ENCODE measurements around the gene MCF2L.
"Not testable (repeated sequence)": the region's sequence is repeated elsewhere in the genome, so short reads cannot be mapped to it uniquely, and the experiment has no call there.

Gene MCF2L

GRCh38 chr13:113048766-113049165, 79.8 kb downstream of the MCF2L start:
- Histone ChIP-seq H3K36me3 (ENCODE audit: control insufficient read depth, insufficient read depth, low read length) (no peaks in the 10 kb centered on the region), H3K27ac (ENCODE audit: low read depth, low read length) (no peak overlapping the region), H3K4me3 (ENCODE audit: low read depth, low read length) (no peak overlapping the region), H3K9ac (ENCODE audit: low read depth, low read length) (no peak overlapping the region), H3K9me3 (ENCODE audit: control insufficient read depth, insufficient read depth, low read length) (no peaks in the 10 kb centered on the region), H3K27me3 (ENCODE audit: control insufficient read depth, insufficient read depth, low read length) (no peaks in the 10 kb centered on the region), H3K4me1 (ENCODE audit: control insufficient read depth, insufficient read depth, low read length) (peaks cover 2% of the 10 kb centered on the region; the same call in 1 of the 2 replicates)

- Histone ChIP-seq H3K4me3 (ENCODE audit: low read depth, low read length) (no peak overlapping the region), H3K4me1 (ENCODE audit: control insufficient read depth, insufficient read depth, low read length) (peaks cover 2% of the 10 kb centered on the region; the same call in 1 of the 2 replicates), H3K36me3 (ENCODE audit: control insufficient read depth, insufficient read depth, low read length) (no peaks in the 10 kb centered on the region), H3K27ac (ENCODE audit: low read depth, low read length) (no peak overlapping the region), H3K9ac (ENCODE audit: low read depth, low read length) (no peak overlapping the region), H3K9me3 (ENCODE audit: control insufficient read depth, insufficient read depth, low read length) (no peaks in the 10 kb centered on the region), H3K27me3 (ENCODE audit: control insufficient read depth, insufficient read depth, low read length) (no peaks in the 10 kb centered on the region)
These were observed 80.5 kb downstream of the MCF2L start for GRCh38 chr13:113049521-113049941.

GRCh38 chr13:113049981-113050380, 81.0 kb downstream of the MCF2L start:
- H3K36me3 ChIP-seq (ENCODE audit: control insufficient read depth, insufficient read depth, low read length) = no peaks in the 10 kb centered on the region
- no peak overlapping the region for H3K27ac ChIP-seq (ENCODE audit: low read depth, low read length)
- H3K9me3 ChIP-seq (ENCODE audit: control insufficient read depth, insufficient read depth, low read length) = no peaks in the 10 kb centered on the region
- H3K27me3 ChIP-seq (ENCODE audit: control insufficient read depth, insufficient read depth, low read length) = no peaks in the 10 kb centered on the region
- no peak overlapping the region for H3K9ac ChIP-seq (ENCODE audit: low read depth, low read length)
- no peak overlapping the region for H3K4me3 ChIP-seq (ENCODE audit: low read depth, low read length)
- H3K4me1 ChIP-seq (ENCODE audit: control insufficient read depth, insufficient read depth, low read length) = peaks cover 2% of the 10 kb centered on the region; the same call in 1 of the 2 replicates

GRCh38 chr13:113050734-113051431, 81.9 kb downstream of the MCF2L start:
- no peak overlapping the region; the same call in 1 of the 2 replicates for H3K9ac ChIP-seq (ENCODE audit: low read depth, low read length)
- peak overlapping the region; percentile 51 for H3K4me3 ChIP-seq (ENCODE audit: low read depth, low read length)
- H3K27me3 ChIP-seq (ENCODE audit: control insufficient read depth, insufficient read depth, low read length) = no peaks in the 10 kb centered on the region
- H3K4me1 ChIP-seq (ENCODE audit: control insufficient read depth, insufficient read depth, low read length) = peaks cover 2% of the 10 kb centered on the region; the same call in 1 of the 2 replicates
- H3K36me3 ChIP-seq (ENCODE audit: control insufficient read depth, insufficient read depth, low read length) = no peaks in the 10 kb centered on the region
- H3K27ac ChIP-seq (ENCODE audit: low read depth, low read length) = no peak overlapping the region
- H3K9me3 ChIP-seq (ENCODE audit: control insufficient read depth, insufficient read depth, low read length) = no peaks in the 10 kb centered on the region

- Histone ChIP-seq H3K4me3 (ENCODE audit: low read depth, low read length) (no peak overlapping the region), H3K36me3 (ENCODE audit: control insufficient read depth, insufficient read depth, low read length) (no peaks in the 10 kb centered on the region), H3K27me3 (ENCODE audit: control insufficient read depth, insufficient read depth, low read length) (no peaks in the 10 kb centered on the region), H3K9ac (ENCODE audit: low read depth, low read length) (no peak overlapping the region), H3K9me3 (ENCODE audit: control insufficient read depth, insufficient read depth, low read length) (no peaks in the 10 kb centered on the region), H3K27ac (ENCODE audit: low read depth, low read length) (no peak overlapping the region), H3K4me1 (ENCODE audit: control insufficient read depth, insufficient read depth, low read length) (peaks cover 2% of the 10 kb centered on the region; the same call in 1 of the 2 replicates)
These were observed 82.6 kb downstream of the MCF2L start for GRCh38 chr13:113051641-113052040.

GRCh38 chr13:113052206-113052605, 83.2 kb downstream of the MCF2L start:
- Histone ChIP-seq H3K36me3 (ENCODE audit: control insufficient read depth, insufficient read depth, low read length) (no peaks in the 10 kb centered on the region), H3K4me3 (ENCODE audit: low read depth, low read length) (no peak overlapping the region), H3K27me3 (ENCODE audit: control insufficient read depth, insufficient read depth, low read length) (no peaks in the 10 kb centered on the region), H3K9ac (ENCODE audit: low read depth, low read length) (no peak overlapping the region), H3K9me3 (ENCODE audit: control insufficient read depth, insufficient read depth, low read length) (no peaks in the 10 kb centered on the region), H3K4me1 (ENCODE audit: control insufficient read depth, insufficient read depth, low read length) (peaks cover 2% of the 10 kb centered on the region; the same call in 1 of the 2 replicates), H3K27ac (ENCODE audit: low read depth, low read length) (no peak overlapping the region)

- Histone ChIP-seq H3K4me3 (ENCODE audit: low read depth, low read length) (no peak overlapping the region), H3K27me3 (ENCODE audit: control insufficient read depth, insufficient read depth, low read length) (no peaks in the 10 kb centered on the region), H3K4me1 (ENCODE audit: control insufficient read depth, insufficient read depth, low read length) (peaks cover 2% of the 10 kb centered on the region; the same call in 1 of the 2 replicates), H3K27ac (ENCODE audit: low read depth, low read length) (no peak overlapping the region), H3K9me3 (ENCODE audit: control insufficient read depth, insufficient read depth, low read length) (no peaks in the 10 kb centered on the region), H3K9ac (ENCODE audit: low read depth, low read length) (no peak overlapping the region), H3K36me3 (ENCODE audit: control insufficient read depth, insufficient read depth, low read length) (no peaks in the 10 kb centered on the region)
These were observed 84.0 kb downstream of the MCF2L start for GRCh38 chr13:113052971-113053370.

GRCh38 chr13:113053376-113053775, 84.4 kb downstream of the MCF2L start:
- H3K27me3 ChIP-seq (ENCODE audit: control insufficient read depth, insufficient read depth, low read length) = no peaks in the 10 kb centered on the region
- no peak overlapping the region for H3K27ac ChIP-seq (ENCODE audit: low read depth, low read length)
- H3K4me3 ChIP-seq (ENCODE audit: low read depth, low read length) = no peak overlapping the region
- peaks cover 2% of the 10 kb centered on the region; the same call in 1 of the 2 replicates for H3K4me1 ChIP-seq (ENCODE audit: control insufficient read depth, insufficient read depth, low read length)
- no peak overlapping the region for H3K9ac ChIP-seq (ENCODE audit: low read depth, low read length)
- H3K9me3 ChIP-seq (ENCODE audit: control insufficient read depth, insufficient read depth, low read length) = no peaks in the 10 kb centered on the region
- no peaks in the 10 kb centered on the region for H3K36me3 ChIP-seq (ENCODE audit: control insufficient read depth, insufficient read depth, low read length)

- Histone ChIP-seq H3K4me3 (ENCODE audit: low read depth, low read length) (no peak overlapping the region), H3K36me3 (ENCODE audit: control insufficient read depth, insufficient read depth, low read length) (no peaks in the 10 kb centered on the region), H3K9ac (ENCODE audit: low read depth, low read length) (no peak overlapping the region), H3K27ac (ENCODE audit: low read depth, low read length) (no peak overlapping the region), H3K4me1 (ENCODE audit: control insufficient read depth, insufficient read depth, low read length) (peaks cover 2% of the 10 kb centered on the region; the same call in 1 of the 2 replicates), H3K27me3 (ENCODE audit: control insufficient read depth, insufficient read depth, low read length) (no peaks in the 10 kb centered on the region), H3K9me3 (ENCODE audit: control insufficient read depth, insufficient read depth, low read length) (no peaks in the 10 kb centered on the region)
These were observed 85.0 kb downstream of the MCF2L start for GRCh38 chr13:113053801-113054604.

GRCh38 chr13:113057084-113057483, 88.1 kb downstream of the MCF2L start:
- H3K27me3 ChIP-seq (ENCODE audit: control insufficient read depth, insufficient read depth, low read length) = no peaks in the 10 kb centered on the region
- no peaks in the 10 kb centered on the region for H3K4me1 ChIP-seq (ENCODE audit: control insufficient read depth, insufficient read depth, low read length)
- H3K9me3 ChIP-seq (ENCODE audit: control insufficient read depth, insufficient read depth, low read length) = no peaks in the 10 kb centered on the region
- no peak overlapping the region for H3K27ac ChIP-seq (ENCODE audit: low read depth, low read length)
- no peak overlapping the region for H3K9ac ChIP-seq (ENCODE audit: low read depth, low read length)
- no peaks in the 10 kb centered on the region for H3K36me3 ChIP-seq (ENCODE audit: control insufficient read depth, insufficient read depth, low read length)
- no peak overlapping the region for H3K4me3 ChIP-seq (ENCODE audit: low read depth, low read length)

GRCh38 chr13:113057559-113057958, 88.5 kb downstream of the MCF2L start:
- H3K27ac ChIP-seq (ENCODE audit: low read depth, low read length); H3K9me3 ChIP-seq (ENCODE audit: control insufficient read depth, insufficient read depth, low read length); H3K36me3 ChIP-seq (ENCODE audit: control insufficient read depth, insufficient read depth, low read length); H3K4me1 ChIP-seq (ENCODE audit: control insufficient read depth, insufficient read depth, low read length); H3K4me3 ChIP-seq (ENCODE audit: low read depth, low read length); H3K27me3 ChIP-seq (ENCODE audit: control insufficient read depth, insufficient read depth, low read length); H3K9ac ChIP-seq (ENCODE audit: low read depth, low read length): not testable (repeated sequence)
